ENCODE measurements around the gene SAMD1. TPM values are rescaled to one million over a fixed set of nuclear protein-coding genes. Genes with fewer than 3 reads are reported as not detected.

The SAMD1 gene
- total and polyA plus RNA-seq, 2 of the 13 experiments (the other 11 are each of a cell fraction or from before 2014, with no cell fraction given), result 17.5 to 45.0 TPM

- no peak for TF ChIP-seq TOE1 (CRISPR knock-in tag; IDR thresholded peaks at IDR 0.05)
- TF ChIP-seq TCF12 (IDR thresholded peaks at IDR 0.05), result no peak
- no peak for TF ChIP-seq TCF12 (CRISPR knock-in tag; IDR thresholded peaks at IDR 0.05)
- no peak for TF ChIP-seq NR1H2 (CRISPR knock-in tag; IDR thresholded peaks at IDR 0.05; ENCODE audit: borderline replicate concordance, low read depth)
- no peak for TF ChIP-seq ONECUT2 (CRISPR knock-in tag; IDR thresholded peaks at IDR 0.05)
- peak; percentile 17; the same call in 1 of the 2 replicates for TF ChIP-seq MYC (CRISPR knock-in tag; IDR thresholded peaks at IDR 0.05; ENCODE audit: borderline replicate concordance)
- TF ChIP-seq ZBTB33 (CRISPR knock-in tag; IDR thresholded peaks at IDR 0.05), result 0 out of 2 replicates have a peak, but pooled peaks have one; percentile 14
- no peak for TF ChIP-seq ATAD3A (CRISPR knock-in tag; IDR thresholded peaks at IDR 0.05)
- peak; percentile 80 for TF ChIP-seq GABPA (IDR thresholded peaks at IDR 0.05; ENCODE audit: low read depth, low read length)
- peak; percentile 98 for TF ChIP-seq GABPA (CRISPR knock-in tag; IDR thresholded peaks at IDR 0.05; ENCODE audit: low read depth)
- no peak for TF ChIP-seq ZNF432 (CRISPR knock-in tag; IDR thresholded peaks at IDR 0.05; ENCODE audit: borderline replicate concordance)
- peak; percentile 9; the same call in 1 of the 2 replicates for TF ChIP-seq CHD2 (IDR thresholded peaks at IDR 0.05; ENCODE audit: low read depth, low read length)
- TF ChIP-seq RBFOX2 (IDR thresholded peaks at IDR 0.05; ENCODE audit: low read depth, low read length), result peak; percentile 91
- no peak for TF ChIP-seq RBAK (CRISPR knock-in tag; IDR thresholded peaks at IDR 0.05)
- peak; percentile 99 for TF ChIP-seq NR2C2 (CRISPR knock-in tag; IDR thresholded peaks at IDR 0.05; ENCODE audit: borderline replicate concordance)
- TF ChIP-seq SIN3A (IDR thresholded peaks at IDR 0.05; ENCODE audit: borderline replicate concordance, low read depth, low read length), result peak; percentile 74; the same call in 1 of the 2 replicates
- peak; percentile 92 for TF ChIP-seq MAZ (IDR thresholded peaks at IDR 0.05; ENCODE audit: borderline replicate concordance, low read depth, low read length)
- 0 out of 2 replicates have a peak, but pooled peaks have one; percentile 30 for TF ChIP-seq MAZ (CRISPR knock-in tag; IDR thresholded peaks at IDR 0.05; ENCODE audit: low read depth)
- TF ChIP-seq SKI (IDR thresholded peaks at IDR 0.05; ENCODE audit: partially characterized antibody), result peak; percentile 26
- TF ChIP-seq REXO4 (CRISPR knock-in tag; IDR thresholded peaks at IDR 0.05; ENCODE audit: borderline replicate concordance), result no peak
- TF ChIP-seq ZNF776 (CRISPR knock-in tag; IDR thresholded peaks at IDR 0.05), result no peak
- no peak for TF ChIP-seq ATF6 (CRISPR knock-in tag; conservative IDR thresholded peaks at IDR 0.05)
- TF ChIP-seq ZNF550 (CRISPR knock-in tag; IDR thresholded peaks at IDR 0.05; ENCODE audit: borderline replicate concordance), result no peak
- no peak for TF ChIP-seq SMARCC2 (IDR thresholded peaks at IDR 0.05)
- peak in 1 of 2 experiments; percentile 46; a peak in 2 of 4 replicates for TF ChIP-seq MAFK (conservative IDR thresholded peaks at IDR 0.05 in 1 of 2, IDR thresholded peaks at IDR 0.05 in 1 of 2; ENCODE audit: low read length in 2 of 2)
- no peak for TF ChIP-seq ZFP36L1 (CRISPR knock-in tag; IDR thresholded peaks at IDR 0.05)
- TF ChIP-seq ZNF251 (CRISPR knock-in tag; IDR thresholded peaks at IDR 0.05), result no peak
- no peak for TF ChIP-seq NFKBIZ (CRISPR knock-in tag; IDR thresholded peaks at IDR 0.05)
- no peak for TF ChIP-seq ZNF207 (IDR thresholded peaks at IDR 0.05; ENCODE audit: borderline replicate concordance)
Measured at GRCh38 chr19:14080887-14081796, 9.4 kb downstream of the SAMD1 start (continued).
